ENCODE measurements around the gene ID2. TPM values are rescaled to one million over a fixed set of nuclear protein-coding genes. Genes with fewer than 3 reads are reported as not detected.

The ID2 gene
- total RNA-seq, 1 experiment from 2014 or later, result 48.6 TPM

DNA sequence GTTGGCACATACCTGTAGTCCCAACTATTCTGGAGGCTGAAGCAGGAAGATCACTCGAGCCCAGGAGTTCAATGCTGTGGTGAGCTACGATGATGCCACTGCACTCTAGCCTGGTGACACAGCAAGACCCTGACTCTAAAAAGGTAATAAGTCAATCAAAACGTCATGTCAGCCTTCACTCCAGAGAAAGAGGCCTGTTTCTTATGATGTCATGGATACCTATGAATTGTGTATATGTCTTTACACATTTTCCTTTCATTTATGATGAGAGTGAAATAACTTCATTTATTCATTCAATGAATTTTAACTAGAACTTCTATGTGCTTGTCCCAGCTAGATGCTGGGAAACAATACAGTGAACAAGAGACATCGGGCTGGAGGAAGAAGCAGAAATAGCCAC, 25.0 kb upstream of the ID2 start:
- no peaks in the 10 kb centered on the region for H3K23me2 ChIP-seq (ENCODE audit: insufficient read length, low read depth, low read length, poor library complexity, severe bottlenecking)
- no peak overlapping the region for H2BK5ac ChIP-seq (ENCODE audit: insufficient read length, low read length)
- Mint-ChIP-seq H3K27ac (no peak overlapping the region), H3K4me1 (peaks cover 9 to 12% of the 10 kb centered on the region in 2 experiments; a peak in 3 of 4 replicates), H3K27me3 (ENCODE audit: low read depth) (peaks cover 4% of the 10 kb centered on the region), H3K36me3 (ENCODE audit: insufficient read depth in 1 of 3, low read depth in 3 of 3) (no peaks in the 10 kb centered on the region; a peak in 2 of 7 replicates), H3K9me3 (peaks cover 0 to 2% of the 10 kb centered on the region in 2 experiments; a peak in 1 of 5 replicates), H3K4me3 (no peak overlapping the region)
- no peaks in the 10 kb centered on the region for H3K79me1 ChIP-seq (ENCODE audit: insufficient read depth, low read depth, low read length, poor library complexity, severe bottlenecking)
- no peak for DNase-seq
- H3K4me2 ChIP-seq (ENCODE audit: insufficient read depth, insufficient read length, low read length), result no peak overlapping the region
- TF ChIP-seq, protein P1, sequence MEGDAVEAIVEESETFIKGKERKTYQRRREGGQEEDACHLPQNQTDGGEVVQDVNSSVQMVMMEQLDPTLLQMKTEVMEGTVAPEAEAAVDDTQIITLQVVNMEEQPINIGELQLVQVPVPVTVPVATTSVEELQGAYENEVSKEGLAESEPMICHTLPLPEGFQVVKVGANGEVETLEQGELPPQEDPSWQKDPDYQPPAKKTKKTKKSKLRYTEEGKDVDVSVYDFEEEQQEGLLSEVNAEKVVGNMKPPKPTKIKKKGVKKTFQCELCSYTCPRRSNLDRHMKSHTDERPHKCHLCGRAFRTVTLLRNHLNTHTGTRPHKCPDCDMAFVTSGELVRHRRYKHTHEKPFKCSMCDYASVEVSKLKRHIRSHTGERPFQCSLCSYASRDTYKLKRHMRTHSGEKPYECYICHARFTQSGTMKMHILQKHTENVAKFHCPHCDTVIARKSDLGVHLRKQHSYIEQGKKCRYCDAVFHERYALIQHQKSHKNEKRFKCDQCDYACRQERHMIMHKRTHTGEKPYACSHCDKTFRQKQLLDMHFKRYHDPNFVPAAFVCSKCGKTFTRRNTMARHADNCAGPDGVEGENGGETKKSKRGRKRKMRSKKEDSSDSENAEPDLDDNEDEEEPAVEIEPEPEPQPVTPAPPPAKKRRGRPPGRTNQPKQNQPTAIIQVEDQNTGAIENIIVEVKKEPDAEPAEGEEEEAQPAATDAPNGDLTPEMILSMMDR (conservative IDR thresholded peaks at IDR 0.05), result no peak
- no peak overlapping the region for H3K27ac ChIP-seq (ENCODE audit: insufficient read length, low read depth, low read length)
- H2AFZ ChIP-seq (ENCODE audit: low read length), result no peak overlapping the region
- H2BK15ac ChIP-seq (ENCODE audit: low read depth, low read length), result no peak overlapping the region
- no peak overlapping the region for H2AK5ac ChIP-seq (ENCODE audit: insufficient read length, low read length)
- no peak overlapping the region for H2BK120ac ChIP-seq (ENCODE audit: low read depth, low read length, poor library complexity, severe bottlenecking)
- H4K8ac ChIP-seq (replicated peaks; ENCODE audit: insufficient read length, low read depth, low read length), result no peak overlapping the region
- no peak overlapping the region for H3K56ac ChIP-seq (ENCODE audit: insufficient read length, low read depth, low read length)
- no peak overlapping the region for H3K14ac ChIP-seq (ENCODE audit: insufficient read depth, low read length)
- H3K9me3 ChIP-seq (ENCODE audit: control insufficient read depth, low read depth, low read length), result no peaks in the 10 kb centered on the region
- H3K18ac ChIP-seq (ENCODE audit: insufficient read length, low read depth, low read length), result no peak overlapping the region
- no peak overlapping the region for H3K23ac ChIP-seq (ENCODE audit: insufficient read length, low read depth, low read length)
- H3K4ac ChIP-seq (ENCODE audit: low read depth, low read length), result no peak overlapping the region
- H4K91ac ChIP-seq (ENCODE audit: insufficient read length, low read depth, low read length), result no peak overlapping the region
- H3K79me2 ChIP-seq (ENCODE audit: insufficient read depth, low read length), result no peaks in the 10 kb centered on the region
- no peak overlapping the region for H2BK20ac ChIP-seq (ENCODE audit: low read depth, low read length, poor library complexity, severe bottlenecking)
- H3K4me1 ChIP-seq (ENCODE audit: insufficient read depth, low read length), result no peaks in the 10 kb centered on the region
- H2BK12ac ChIP-seq (ENCODE audit: insufficient read length, low read depth, low read length), result no peak overlapping the region
- H4K20me1 ChIP-seq (ENCODE audit: control insufficient read depth, insufficient read depth, insufficient read length), result no peaks in the 10 kb centered on the region
- H4K5ac ChIP-seq (ENCODE audit: insufficient read length, low read depth, low read length), result no peak overlapping the region
- H3K27me3 ChIP-seq (ENCODE audit: insufficient read depth, low read length), result no peaks in the 10 kb centered on the region
- H3K9ac ChIP-seq (ENCODE audit: extremely low read depth, insufficient read length, low read length), result no peak overlapping the region
- H3T11ph ChIP-seq (ENCODE audit: low read length), result no peak overlapping the region
- WGBS (ENCODE audit: extremely low coverage, insufficient read length, low lambda C conversion rate), result no CpG with 5 or more reads among the region's 4 CpGs
